ENCODE measurements around the gene GPRC5C. TPM values are rescaled to one million over a fixed set of nuclear protein-coding genes. Genes with fewer than 3 reads are reported as not detected.

GPRC5C gene
- total and polyA plus RNA-seq, 2 donors (not counting 3 experiments of a cell fraction or from before 2014, with no cell fraction given) = not detected

DNA sequence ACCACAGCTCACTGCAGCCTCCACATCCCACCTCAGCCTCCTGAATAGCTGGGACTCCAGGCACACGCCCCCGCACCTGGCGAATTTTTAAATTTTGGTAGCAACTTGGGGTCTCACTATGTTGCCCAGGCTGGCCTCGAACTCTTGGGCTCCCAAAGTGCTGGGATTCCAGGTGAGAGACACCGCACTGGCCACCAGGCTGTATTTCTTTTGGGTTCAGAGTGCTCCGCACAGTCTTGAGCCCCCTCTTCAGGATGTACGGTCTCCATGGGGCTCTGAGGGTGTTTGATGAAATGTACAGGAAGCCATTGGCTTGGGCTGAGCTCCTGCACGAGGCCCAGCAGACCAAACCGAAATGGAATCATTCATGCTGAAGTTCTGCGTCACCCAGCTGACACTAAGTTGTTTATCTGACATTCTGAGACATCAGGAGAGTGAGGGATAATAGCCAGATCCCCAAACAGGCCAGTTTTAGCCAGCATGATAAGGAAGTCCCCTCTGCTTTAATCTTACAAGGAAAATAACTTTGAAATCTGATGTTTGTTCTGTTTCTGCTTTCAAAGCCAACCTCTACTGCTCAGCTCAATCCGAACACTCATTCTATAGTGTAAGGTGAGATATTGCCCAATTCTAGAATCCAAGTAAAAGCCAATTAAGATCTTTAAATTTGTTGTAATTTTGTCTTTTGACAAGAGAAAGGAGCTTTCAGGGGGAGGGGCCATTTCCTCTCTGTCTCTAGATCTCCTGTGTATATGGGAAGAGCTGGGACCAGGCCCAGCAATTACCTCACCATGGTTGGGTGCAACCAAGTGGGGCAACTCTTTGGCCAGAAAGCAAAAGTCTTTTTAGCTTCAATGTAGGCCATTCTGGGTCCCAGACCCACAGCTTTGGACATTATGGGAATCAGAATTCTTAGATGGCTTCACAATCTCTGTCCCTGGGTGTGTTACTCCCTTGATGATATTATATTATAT lies 40.9 kb upstream of the GPRC5C start:
- Histone ChIP-seq H3K36me3 (ENCODE audit: control insufficient read depth in 2 of 2, extremely low read depth in 1 of 2, insufficient read depth in 2 of 2, low read length in 2 of 2) (no peaks in the 10 kb centered on the region), H3K79me2 (ENCODE audit: control insufficient read depth, insufficient read depth, low read length) (no peaks in the 10 kb centered on the region), H3K4me1 (ENCODE audit: control insufficient read depth, extremely low read depth, insufficient read depth, low read length) (no peaks in the 10 kb centered on the region), H3K4me2 (ENCODE audit: insufficient read depth, low read length) (no peak overlapping the region), H3K27ac (ENCODE audit: insufficient read depth, low read depth, low read length) (no peak overlapping the region), H2AFZ (ENCODE audit: low read depth, low read length) (no peak overlapping the region), H3K9ac (replicated peaks; ENCODE audit: extremely low read depth, insufficient read depth, low read length) (no peak overlapping the region), H3K9me1 (replicated peaks; ENCODE audit: control insufficient read depth, extremely low read depth, insufficient read depth, low read length) (no peaks in the 10 kb centered on the region), H3K9me3 (replicated peaks; ENCODE audit: control insufficient read depth, insufficient read depth, low read length) (no peaks in the 10 kb centered on the region), H3K27me3 (ENCODE audit: control insufficient read depth in 2 of 2, insufficient read depth in 2 of 2, low read length in 2 of 2) (no peaks in the 10 kb centered on the region), H3K4me3 (replicated peaks in 1 of 3; ENCODE audit: insufficient read depth in 1 of 3, low read depth in 1 of 3, low read length in 3 of 3) (no peak overlapping the region), H4K20me1 (replicated peaks; ENCODE audit: control insufficient read depth, extremely low read depth, insufficient read depth, low read length) (no peaks in the 10 kb centered on the region)
- intact Hi-C loops (cut with micrococcal nuclease) = no loop called here
- TF ChIP-seq POLR2A (IDR thresholded peaks at IDR 0.05; ENCODE audit: low read depth, low read length) (no peak), POLR2AphosphoS5 (IDR thresholded peaks at IDR 0.05; ENCODE audit: insufficient read depth, low read depth, low read length) (no peak), GATA2 (IDR thresholded peaks at IDR 0.05; ENCODE audit: insufficient read depth, insufficient read length, low read depth, low read length) (no peak)
- BruUV-seq (replicated peaks) = no TSS peak
- FAIRE-seq (no peak), DNase-seq (ENCODE audit: low read depth, low spot score) (no peak)
- ChIA-PET POLR2A (no interaction called here), CTCF (interaction anchor here (0.7 to 5.3 kb wide), 3 partner anchors 11 to 90 kb away, joined by 3 to 32 read pairs (median 4); no protein-coding TSS in a partner anchor)
- dilution Hi-C loops (cut with MboI; ENCODE audit: extremely low pct_ligation_motif_present, low sequenced_read_pairs) = no loop called here

DNA sequence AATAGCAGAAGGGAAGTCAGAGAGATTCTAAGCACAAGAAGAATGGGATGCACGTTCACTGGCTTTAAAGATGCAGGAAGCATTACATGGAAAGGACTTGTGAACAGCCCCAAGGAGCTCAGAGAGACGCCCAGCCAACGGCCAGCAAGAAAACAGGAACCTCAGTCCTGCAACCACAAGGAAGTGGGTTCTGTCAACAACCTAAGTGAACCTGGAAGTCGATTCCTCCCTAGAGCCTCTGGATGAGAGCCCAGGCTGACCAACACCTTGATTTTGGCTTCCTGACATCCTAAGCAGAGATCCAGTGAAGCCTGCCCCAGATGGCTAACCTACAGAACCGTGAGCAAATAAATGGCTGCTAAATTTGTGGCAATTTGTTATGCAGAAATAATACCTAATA lies 40.1 kb upstream of the GPRC5C start:
- Histone ChIP-seq H3K79me2 (ENCODE audit: control insufficient read depth, insufficient read depth, low read length) (no peaks in the 10 kb centered on the region), H3K9me3 (replicated peaks; ENCODE audit: control insufficient read depth, insufficient read depth, low read length) (no peaks in the 10 kb centered on the region), H3K9me1 (replicated peaks; ENCODE audit: control insufficient read depth, extremely low read depth, insufficient read depth, low read length) (no peaks in the 10 kb centered on the region), H2AFZ (ENCODE audit: low read depth, low read length) (no peak overlapping the region), H3K27me3 (ENCODE audit: control insufficient read depth in 2 of 2, insufficient read depth in 2 of 2, low read length in 2 of 2) (no peaks in the 10 kb centered on the region), H3K36me3 (ENCODE audit: control insufficient read depth in 2 of 2, extremely low read depth in 1 of 2, insufficient read depth in 2 of 2, low read length in 2 of 2) (no peaks in the 10 kb centered on the region), H3K4me2 (ENCODE audit: insufficient read depth, low read length) (no peak overlapping the region), H3K27ac (ENCODE audit: insufficient read depth, low read depth, low read length) (no peak overlapping the region), H3K4me1 (ENCODE audit: control insufficient read depth, extremely low read depth, insufficient read depth, low read length) (no peaks in the 10 kb centered on the region), H3K9ac (replicated peaks; ENCODE audit: extremely low read depth, insufficient read depth, low read length) (no peak overlapping the region), H4K20me1 (replicated peaks; ENCODE audit: control insufficient read depth, extremely low read depth, insufficient read depth, low read length) (no peaks in the 10 kb centered on the region), H3K4me3 (replicated peaks in 1 of 3; ENCODE audit: insufficient read depth in 1 of 3, low read depth in 1 of 3, low read length in 3 of 3) (no peak overlapping the region)
- FAIRE-seq (no peak), DNase-seq (ENCODE audit: low read depth, low spot score) (no peak)
- ChIA-PET POLR2A (no interaction called here), CTCF (interaction anchor here (1.1 to 5.3 kb wide), 2 partner anchors 12 to 23 kb away, joined by 3 to 32 read pairs; no protein-coding TSS in a partner anchor)
- intact Hi-C loops (cut with micrococcal nuclease) (no loop called here), dilution Hi-C loops (cut with MboI; ENCODE audit: extremely low pct_ligation_motif_present, low sequenced_read_pairs) (no loop called here)
- no TSS peak for BruUV-seq (replicated peaks)
- TF ChIP-seq CTCF (IDR thresholded peaks at IDR 0.05; ENCODE audit: extremely low read depth in 1 of 2, insufficient read depth in 1 of 2, low read depth in 1 of 2, low read length in 2 of 2) (no peak), GATA2 (IDR thresholded peaks at IDR 0.05; ENCODE audit: insufficient read depth, insufficient read length, low read depth, low read length) (no peak), POLR2AphosphoS5 (IDR thresholded peaks at IDR 0.05; ENCODE audit: insufficient read depth, low read depth, low read length) (no peak), FOS (IDR thresholded peaks at IDR 0.05; ENCODE audit: borderline replicate concordance, insufficient read depth, low read length) (no peak)
